ENCODE measurements around the gene CFAP97D1. TPM values are rescaled to one million over a fixed set of nuclear protein-coding genes. Genes with fewer than 3 reads are reported as not detected.
A peak's percentile ranks its signal among the peaks of the same experiment; 100 is the strongest.

The CFAP97D1 gene
- total RNA-seq, 1 experiment from 2014 or later: 0.13 TPM

DNA sequence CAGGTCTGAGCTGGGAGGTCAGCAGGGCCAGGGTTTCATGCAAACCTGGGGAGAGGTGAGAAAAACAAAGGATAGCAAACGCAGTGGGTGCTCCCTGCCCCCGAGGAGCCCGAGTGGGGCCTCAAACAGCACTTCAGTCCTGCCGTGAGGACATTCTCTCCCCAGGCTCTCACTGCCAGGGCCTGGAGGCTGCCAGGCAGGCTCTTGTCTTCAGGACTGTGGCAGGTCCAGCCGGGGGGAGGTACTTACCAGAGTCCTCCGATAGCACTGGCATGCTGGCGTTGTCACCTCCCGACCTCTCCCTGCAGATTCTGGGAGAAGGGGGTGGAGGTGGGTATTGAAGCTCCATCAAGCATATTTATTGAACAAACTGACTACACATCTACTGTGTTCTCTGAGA is 51.4 kb downstream of the CFAP97D1 start:
- ChIA-PET POLR2A (no interaction called here), CTCF (interaction anchor here (0.7 to 7.8 kb wide), 4 partner anchors 10 to 72 kb away, joined by 3 to 45 read pairs (median 4); partner anchors contain the start of gene CD300LG)
- TF ChIP-seq, protein P1, sequence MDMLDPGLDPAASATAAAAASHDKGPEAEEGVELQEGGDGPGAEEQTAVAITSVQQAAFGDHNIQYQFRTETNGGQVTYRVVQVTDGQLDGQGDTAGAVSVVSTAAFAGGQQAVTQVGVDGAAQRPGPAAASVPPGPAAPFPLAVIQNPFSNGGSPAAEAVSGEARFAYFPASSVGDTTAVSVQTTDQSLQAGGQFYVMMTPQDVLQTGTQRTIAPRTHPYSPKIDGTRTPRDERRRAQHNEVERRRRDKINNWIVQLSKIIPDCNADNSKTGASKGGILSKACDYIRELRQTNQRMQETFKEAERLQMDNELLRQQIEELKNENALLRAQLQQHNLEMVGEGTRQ (CRISPR knock-in tag; IDR thresholded peaks at IDR 0.05): no peak
- TF ChIP-seq GABPB1 (CRISPR knock-in tag; IDR thresholded peaks at IDR 0.05): no peak
- TF ChIP-seq ZNF396 (CRISPR knock-in tag; IDR thresholded peaks at IDR 0.05; ENCODE audit: borderline replicate concordance): no peak
- TF ChIP-seq FOXP1 (CRISPR knock-in tag; IDR thresholded peaks at IDR 0.05; ENCODE audit: borderline replicate concordance): no peak
- no peak for TF ChIP-seq MYBL2 (CRISPR knock-in tag; IDR thresholded peaks at IDR 0.05)
- no peak for TF ChIP-seq TP53 (CRISPR knock-in tag; IDR thresholded peaks at IDR 0.05)
- TF ChIP-seq, protein P2, sequence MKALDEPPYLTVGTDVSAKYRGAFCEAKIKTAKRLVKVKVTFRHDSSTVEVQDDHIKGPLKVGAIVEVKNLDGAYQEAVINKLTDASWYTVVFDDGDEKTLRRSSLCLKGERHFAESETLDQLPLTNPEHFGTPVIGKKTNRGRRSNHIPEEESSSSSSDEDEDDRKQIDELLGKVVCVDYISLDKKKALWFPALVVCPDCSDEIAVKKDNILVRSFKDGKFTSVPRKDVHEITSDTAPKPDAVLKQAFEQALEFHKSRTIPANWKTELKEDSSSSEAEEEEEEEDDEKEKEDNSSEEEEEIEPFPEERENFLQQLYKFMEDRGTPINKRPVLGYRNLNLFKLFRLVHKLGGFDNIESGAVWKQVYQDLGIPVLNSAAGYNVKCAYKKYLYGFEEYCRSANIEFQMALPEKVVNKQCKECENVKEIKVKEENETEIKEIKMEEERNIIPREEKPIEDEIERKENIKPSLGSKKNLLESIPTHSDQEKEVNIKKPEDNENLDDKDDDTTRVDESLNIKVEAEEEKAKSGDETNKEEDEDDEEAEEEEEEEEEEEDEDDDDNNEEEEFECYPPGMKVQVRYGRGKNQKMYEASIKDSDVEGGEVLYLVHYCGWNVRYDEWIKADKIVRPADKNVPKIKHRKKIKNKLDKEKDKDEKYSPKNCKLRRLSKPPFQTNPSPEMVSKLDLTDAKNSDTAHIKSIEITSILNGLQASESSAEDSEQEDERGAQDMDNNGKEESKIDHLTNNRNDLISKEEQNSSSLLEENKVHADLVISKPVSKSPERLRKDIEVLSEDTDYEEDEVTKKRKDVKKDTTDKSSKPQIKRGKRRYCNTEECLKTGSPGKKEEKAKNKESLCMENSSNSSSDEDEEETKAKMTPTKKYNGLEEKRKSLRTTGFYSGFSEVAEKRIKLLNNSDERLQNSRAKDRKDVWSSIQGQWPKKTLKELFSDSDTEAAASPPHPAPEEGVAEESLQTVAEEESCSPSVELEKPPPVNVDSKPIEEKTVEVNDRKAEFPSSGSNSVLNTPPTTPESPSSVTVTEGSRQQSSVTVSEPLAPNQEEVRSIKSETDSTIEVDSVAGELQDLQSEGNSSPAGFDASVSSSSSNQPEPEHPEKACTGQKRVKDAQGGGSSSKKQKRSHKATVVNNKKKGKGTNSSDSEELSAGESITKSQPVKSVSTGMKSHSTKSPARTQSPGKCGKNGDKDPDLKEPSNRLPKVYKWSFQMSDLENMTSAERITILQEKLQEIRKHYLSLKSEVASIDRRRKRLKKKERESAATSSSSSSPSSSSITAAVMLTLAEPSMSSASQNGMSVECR (CRISPR knock-in tag; IDR thresholded peaks at IDR 0.05; ENCODE audit: borderline replicate concordance): no peak
- no peak for TF ChIP-seq FOXJ3 (CRISPR knock-in tag; IDR thresholded peaks at IDR 0.05; ENCODE audit: borderline replicate concordance)
- TF ChIP-seq, protein P3, sequence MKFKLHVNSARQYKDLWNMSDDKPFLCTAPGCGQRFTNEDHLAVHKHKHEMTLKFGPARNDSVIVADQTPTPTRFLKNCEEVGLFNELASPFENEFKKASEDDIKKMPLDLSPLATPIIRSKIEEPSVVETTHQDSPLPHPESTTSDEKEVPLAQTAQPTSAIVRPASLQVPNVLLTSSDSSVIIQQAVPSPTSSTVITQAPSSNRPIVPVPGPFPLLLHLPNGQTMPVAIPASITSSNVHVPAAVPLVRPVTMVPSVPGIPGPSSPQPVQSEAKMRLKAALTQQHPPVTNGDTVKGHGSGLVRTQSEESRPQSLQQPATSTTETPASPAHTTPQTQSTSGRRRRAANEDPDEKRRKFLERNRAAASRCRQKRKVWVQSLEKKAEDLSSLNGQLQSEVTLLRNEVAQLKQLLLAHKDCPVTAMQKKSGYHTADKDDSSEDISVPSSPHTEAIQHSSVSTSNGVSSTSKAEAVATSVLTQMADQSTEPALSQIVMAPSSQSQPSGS (CRISPR knock-in tag; IDR thresholded peaks at IDR 0.05; ENCODE audit: borderline replicate concordance, low read depth): no peak
- TF ChIP-seq ZNF232 (CRISPR knock-in tag; IDR thresholded peaks at IDR 0.05): no peak
- TF ChIP-seq, protein P4, sequence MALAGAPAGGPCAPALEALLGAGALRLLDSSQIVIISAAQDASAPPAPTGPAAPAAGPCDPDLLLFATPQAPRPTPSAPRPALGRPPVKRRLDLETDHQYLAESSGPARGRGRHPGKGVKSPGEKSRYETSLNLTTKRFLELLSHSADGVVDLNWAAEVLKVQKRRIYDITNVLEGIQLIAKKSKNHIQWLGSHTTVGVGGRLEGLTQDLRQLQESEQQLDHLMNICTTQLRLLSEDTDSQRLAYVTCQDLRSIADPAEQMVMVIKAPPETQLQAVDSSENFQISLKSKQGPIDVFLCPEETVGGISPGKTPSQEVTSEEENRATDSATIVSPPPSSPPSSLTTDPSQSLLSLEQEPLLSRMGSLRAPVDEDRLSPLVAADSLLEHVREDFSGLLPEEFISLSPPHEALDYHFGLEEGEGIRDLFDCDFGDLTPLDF (CRISPR knock-in tag; IDR thresholded peaks at IDR 0.05): no peak
- no peak for TF ChIP-seq HMGA2 (CRISPR knock-in tag; IDR thresholded peaks at IDR 0.05)
- TF ChIP-seq, protein P5, sequence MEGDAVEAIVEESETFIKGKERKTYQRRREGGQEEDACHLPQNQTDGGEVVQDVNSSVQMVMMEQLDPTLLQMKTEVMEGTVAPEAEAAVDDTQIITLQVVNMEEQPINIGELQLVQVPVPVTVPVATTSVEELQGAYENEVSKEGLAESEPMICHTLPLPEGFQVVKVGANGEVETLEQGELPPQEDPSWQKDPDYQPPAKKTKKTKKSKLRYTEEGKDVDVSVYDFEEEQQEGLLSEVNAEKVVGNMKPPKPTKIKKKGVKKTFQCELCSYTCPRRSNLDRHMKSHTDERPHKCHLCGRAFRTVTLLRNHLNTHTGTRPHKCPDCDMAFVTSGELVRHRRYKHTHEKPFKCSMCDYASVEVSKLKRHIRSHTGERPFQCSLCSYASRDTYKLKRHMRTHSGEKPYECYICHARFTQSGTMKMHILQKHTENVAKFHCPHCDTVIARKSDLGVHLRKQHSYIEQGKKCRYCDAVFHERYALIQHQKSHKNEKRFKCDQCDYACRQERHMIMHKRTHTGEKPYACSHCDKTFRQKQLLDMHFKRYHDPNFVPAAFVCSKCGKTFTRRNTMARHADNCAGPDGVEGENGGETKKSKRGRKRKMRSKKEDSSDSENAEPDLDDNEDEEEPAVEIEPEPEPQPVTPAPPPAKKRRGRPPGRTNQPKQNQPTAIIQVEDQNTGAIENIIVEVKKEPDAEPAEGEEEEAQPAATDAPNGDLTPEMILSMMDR (IDR thresholded peaks at IDR 0.05): no peak
- TF ChIP-seq, protein P6, sequence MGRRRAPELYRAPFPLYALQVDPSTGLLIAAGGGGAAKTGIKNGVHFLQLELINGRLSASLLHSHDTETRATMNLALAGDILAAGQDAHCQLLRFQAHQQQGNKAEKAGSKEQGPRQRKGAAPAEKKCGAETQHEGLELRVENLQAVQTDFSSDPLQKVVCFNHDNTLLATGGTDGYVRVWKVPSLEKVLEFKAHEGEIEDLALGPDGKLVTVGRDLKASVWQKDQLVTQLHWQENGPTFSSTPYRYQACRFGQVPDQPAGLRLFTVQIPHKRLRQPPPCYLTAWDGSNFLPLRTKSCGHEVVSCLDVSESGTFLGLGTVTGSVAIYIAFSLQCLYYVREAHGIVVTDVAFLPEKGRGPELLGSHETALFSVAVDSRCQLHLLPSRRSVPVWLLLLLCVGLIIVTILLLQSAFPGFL (CRISPR knock-in tag; IDR thresholded peaks at IDR 0.05; ENCODE audit: borderline replicate concordance): no peak
- H3K27ac Mint-ChIP-seq: no peak overlapping the region
- H3K4me3 Mint-ChIP-seq: peak overlapping the region; percentile 81
- peaks cover 10% of the 10 kb centered on the region for H3K9me3 Mint-ChIP-seq
- H3K4me1 Mint-ChIP-seq: peaks cover 26% of the 10 kb centered on the region
- H3K36me3 Mint-ChIP-seq: peaks cover 21% of the 10 kb centered on the region
- no peak for ATAC-seq
- DNase-seq (ENCODE audit: low spot score): no peak
- peaks cover 36% of the 10 kb centered on the region for H3K27me3 Mint-ChIP-seq (ENCODE audit: low read depth)
